Liver (tissue), 9 donors: Measurements from ENCODE around the gene POLDIP3. TPM values are rescaled to one million over a fixed set of nuclear protein-coding genes. Genes with fewer than 3 reads are reported as not detected.

Source experiments
- DNase-seq: peaks from one replicate; pipeline ENCODE4 v3.0.0-alpha.2; 2017; ENCODE audit warnings: low spot score
- H3K27ac ChIP-seq, 2 donors: one replicate each; pipeline ENCODE4 v1.7.0; 2013; ENCODE audit warnings: inconsistent platforms in 2 of 2, low read length in 2 of 2, control low read depth in 1 of 2, low read depth in 1 of 2, mild to moderate bottlenecking in 1 of 2
- H3K27me3 ChIP-seq, 4 donors: one replicate each; pipeline versions ENCODE4 v1.6.1 to v1.7.0; 2013; ENCODE audit warnings: low read length in 3 of 4, inconsistent platforms in 1 of 4, mild to moderate bottlenecking in 1 of 4, moderate library complexity in 1 of 4; ENCODE audit not compliant: control insufficient read depth in 4 of 4, insufficient read depth in 4 of 4
- H3K36me3 ChIP-seq, 4 donors: one replicate each; pipeline versions ENCODE4 v1.6.1 to v1.7.0; 2013; ENCODE audit warnings: low read length in 3 of 4, mild to moderate bottlenecking in 3 of 4, low read depth in 1 of 4, moderate library complexity in 1 of 4; ENCODE audit not compliant: control insufficient read depth in 4 of 4, insufficient read depth in 3 of 4
- H3K4me1 ChIP-seq, 4 donors: one replicate each; pipeline versions ENCODE4 v1.6.1 to v1.7.0; 2013; ENCODE audit warnings: low read length in 3 of 4, mild to moderate bottlenecking in 3 of 4, moderate library complexity in 1 of 4; ENCODE audit not compliant: control insufficient read depth in 4 of 4, insufficient read depth in 4 of 4
- H3K4me3 ChIP-seq, 3 donors: one replicate each; pipeline versions ENCODE4 v1.6.1 to v1.7.0; 2013; ENCODE audit warnings: low read length in 3 of 3, control low read depth in 1 of 3, low read depth in 1 of 3, mild to moderate bottlenecking in 1 of 3
- H3K9ac ChIP-seq, 2 donors: one replicate each; pipeline ENCODE4 v1.7.0; 2013; ENCODE audit warnings: low read length in 2 of 2, mild to moderate bottlenecking in 2 of 2, moderate library complexity in 2 of 2, control low read depth in 1 of 2, low read depth in 1 of 2
- H3K9me3 ChIP-seq, 4 donors: one replicate each; pipeline versions ENCODE4 v1.6.1 to v1.7.0; 2013; ENCODE audit warnings: low read length in 3 of 4; ENCODE audit not compliant: control insufficient read depth in 4 of 4
- CTCF ChIP-seq: fragments of 150-350 bp; IDR thresholded peaks from 2 replicates; pipeline ENCODE4 v1.5.1; 2017; ENCODE audit warnings: improper control_type of control experiment, low read depth, low read length; ENCODE audit not compliant: missing input control
- EGR1 ChIP-seq, 2 donors: IDR thresholded peaks; 2 replicates each; pipeline ENCODE4 v1.6.1; 2016 to 2018; ENCODE audit warnings: antibody characterized with exemption in 2 of 2, low read depth in 2 of 2
- FOXA1 ChIP-seq: IDR thresholded peaks from 2 replicates; pipeline ENCODE4 v1.6.1; 2016; ENCODE audit warnings: antibody characterized with exemption
- FOXA2 ChIP-seq: IDR thresholded peaks from 2 replicates; pipeline ENCODE4 v1.6.1; 2016; ENCODE audit warnings: antibody characterized with exemption
- GABPA ChIP-seq, 2 donors: IDR thresholded peaks in 1 of 2; conservative IDR thresholded peaks in 1 of 2; 2 replicates each; pipeline ENCODE4 v1.6.1; 2016; ENCODE audit warnings: antibody characterized with exemption in 2 of 2, mild to moderate bottlenecking in 1 of 2, moderate library complexity in 1 of 2
- HNF4A ChIP-seq, 2 donors: conservative IDR thresholded peaks; 2 replicates each; pipeline ENCODE4 v1.6.1; 2016; ENCODE audit warnings: antibody characterized with exemption in 2 of 2, mild to moderate bottlenecking in 2 of 2
- HNF4G ChIP-seq: IDR thresholded peaks from 2 replicates; pipeline ENCODE4 v1.6.1; 2016; ENCODE audit warnings: antibody characterized with exemption
- JUND ChIP-seq, 2 donors: IDR thresholded peaks; 2 replicates each; pipeline ENCODE4 v1.6.1; 2016; ENCODE audit warnings: antibody characterized with exemption in 2 of 2
- NR2F2 ChIP-seq: IDR thresholded peaks from 2 replicates; pipeline ENCODE4 v1.6.1; 2016; ENCODE audit warnings: antibody characterized with exemption
- RAD21 ChIP-seq, 2 donors: IDR thresholded peaks; 2 replicates each; pipeline ENCODE4 v1.6.1; 2016; ENCODE audit warnings: antibody characterized with exemption in 2 of 2, mild to moderate bottlenecking in 2 of 2
- REST ChIP-seq: IDR thresholded peaks from 2 replicates; pipeline ENCODE4 v1.6.1; 2016; ENCODE audit warnings: antibody characterized with exemption, mild to moderate bottlenecking
- RXRA ChIP-seq, 2 donors: IDR thresholded peaks; 2 replicates each; pipeline ENCODE4 v1.6.1; 2017 to 2018; ENCODE audit warnings: antibody characterized with exemption in 2 of 2, mild to moderate bottlenecking in 1 of 2
- SP1 ChIP-seq: IDR thresholded peaks from 2 replicates; pipeline ENCODE4 v1.6.1; 2018; ENCODE audit warnings: antibody characterized with exemption, mild to moderate bottlenecking
- TAF1 ChIP-seq: conservative IDR thresholded peaks from 2 replicates; pipeline ENCODE4 v1.6.1; 2016; ENCODE audit warnings: antibody characterized with exemption, mild to moderate bottlenecking
- YY1 ChIP-seq: IDR thresholded peaks from 2 replicates; pipeline ENCODE4 v1.6.1; 2016; ENCODE audit warnings: antibody characterized with exemption, mild to moderate bottlenecking
- WGBS: extraction: QIAGEN DNeasy Blood & Tissue Kit; methylation state at CpG from one replicate; pipeline ENCODE4 v1.1.7; 2013; 5-methylcytosine and 5-hydroxymethylcytosine counted together
- polyA plus RNA-seq, 2 donors: library from polyadenylated mRNA; stranded (reverse) in 1 of 2; unstranded in 1 of 2; fragments of 200-250 nt in 1 of 2; fragments of >200 nt in 1 of 2; fragmentation: Nextera tagmentation in 1 of 2; extraction: Ambion mirVana in 1 of 2; gene quantifications; one replicate each; pipeline versions ENCODE4 v1.2.1 to v1.2.3, GENCODE V29; 2013 to 2015
- total RNA-seq, 2 donors: library from RNA; depleted of rRNA; stranded (reverse); fragments of >200 nt; gene quantifications; one replicate each; pipeline ENCODE4 v1.2.3, GENCODE V29; 2014
- TF ChIP-seq, protein P1 (sequence below): IDR thresholded peaks from 2 replicates; pipeline ENCODE4 v1.6.1; 2016; ENCODE audit warnings: antibody characterized with exemption
- TF ChIP-seq, protein P2 (sequence below): IDR thresholded peaks from 2 replicates; pipeline ENCODE4 v1.6.1; 2016; ENCODE audit warnings: antibody characterized with exemption
- TF ChIP-seq, protein P3 (sequence below): IDR thresholded peaks from 2 replicates; pipeline ENCODE4 v1.6.1; 2016; ENCODE audit warnings: antibody characterized with exemption
- donor health status: healthy.
- donor health status: healthy.
- donor health status: healthy.
- donor health status: healthy.
- donor health status: healthy.

POLDIP3 gene
- total and polyA plus RNA-seq, 4 donors, result 14.6 to 22.5 (median 18.0) TPM

DNA sequence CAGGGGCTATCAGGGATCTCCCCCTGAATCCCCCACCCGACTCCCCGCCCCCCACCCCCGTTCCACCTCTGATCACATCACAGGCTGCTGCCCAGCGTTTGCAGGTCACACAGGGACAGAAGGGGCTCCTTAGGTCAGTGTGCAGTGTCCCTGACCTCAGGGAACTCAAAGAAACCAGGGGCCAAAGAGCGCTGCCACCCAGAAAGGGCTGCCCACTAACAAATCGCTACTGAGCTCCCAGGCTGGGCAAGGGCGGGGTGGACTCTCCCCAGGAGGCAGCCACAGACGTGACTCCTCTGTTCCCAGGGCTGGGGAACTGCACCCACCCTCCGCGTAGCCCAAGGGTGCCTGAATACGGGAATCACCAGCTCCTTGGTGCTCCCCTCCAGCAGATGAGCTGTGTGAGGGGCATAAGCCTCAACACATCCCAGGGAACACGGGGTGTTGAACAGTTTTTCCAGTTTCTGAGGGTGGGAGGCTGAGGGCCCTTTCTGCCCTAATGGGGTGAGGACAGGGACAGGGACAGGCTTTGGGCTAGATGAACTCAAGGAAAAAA is 9.9 kb upstream of the POLDIP3 start:
- H3K4me1 ChIP-seq, result peaks cover 2 to 29% (median 16%) of the 10 kb centered on the region in 4 donors
- H3K4me3 ChIP-seq, result no peak overlapping the region
- peaks cover 22 to 61% (median 25%) of the 10 kb centered on the region in 4 donors for H3K36me3 ChIP-seq
- TF ChIP-seq GABPA (IDR thresholded peaks at IDR 0.05 in 1 of 2, conservative IDR thresholded peaks at IDR 0.05 in 1 of 2) (no peak), FOXA1 (no peak), FOXA2 (no peak), RXRA (IDR thresholded peaks at IDR 0.05) (peak; percentile 62 to 89), HNF4G (no peak), JUND (IDR thresholded peaks at IDR 0.05) (no peak), TAF1 (no peak), CTCF (no peak), YY1 (no peak), REST (no peak), NR2F2 (no peak), EGR1 (IDR thresholded peaks at IDR 0.05; ENCODE audit: low read depth in 2 of 2) (no peak), SP1 (peak; percentile 41), HNF4A (conservative IDR thresholded peaks at IDR 0.05) (peak; percentile 45 to 72), RAD21 (IDR thresholded peaks at IDR 0.05) (peak in 1 of 2 donors; percentile 23)
- TF ChIP-seq, protein P1, sequence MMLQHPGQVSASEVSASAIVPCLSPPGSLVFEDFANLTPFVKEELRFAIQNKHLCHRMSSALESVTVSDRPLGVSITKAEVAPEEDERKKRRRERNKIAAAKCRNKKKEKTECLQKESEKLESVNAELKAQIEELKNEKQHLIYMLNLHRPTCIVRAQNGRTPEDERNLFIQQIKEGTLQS, result no peak
- TF ChIP-seq, protein P2, sequence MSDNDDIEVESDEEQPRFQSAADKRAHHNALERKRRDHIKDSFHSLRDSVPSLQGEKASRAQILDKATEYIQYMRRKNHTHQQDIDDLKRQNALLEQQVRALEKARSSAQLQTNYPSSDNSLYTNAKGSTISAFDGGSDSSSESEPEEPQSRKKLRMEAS, result no peak
- TF ChIP-seq, protein P3, sequence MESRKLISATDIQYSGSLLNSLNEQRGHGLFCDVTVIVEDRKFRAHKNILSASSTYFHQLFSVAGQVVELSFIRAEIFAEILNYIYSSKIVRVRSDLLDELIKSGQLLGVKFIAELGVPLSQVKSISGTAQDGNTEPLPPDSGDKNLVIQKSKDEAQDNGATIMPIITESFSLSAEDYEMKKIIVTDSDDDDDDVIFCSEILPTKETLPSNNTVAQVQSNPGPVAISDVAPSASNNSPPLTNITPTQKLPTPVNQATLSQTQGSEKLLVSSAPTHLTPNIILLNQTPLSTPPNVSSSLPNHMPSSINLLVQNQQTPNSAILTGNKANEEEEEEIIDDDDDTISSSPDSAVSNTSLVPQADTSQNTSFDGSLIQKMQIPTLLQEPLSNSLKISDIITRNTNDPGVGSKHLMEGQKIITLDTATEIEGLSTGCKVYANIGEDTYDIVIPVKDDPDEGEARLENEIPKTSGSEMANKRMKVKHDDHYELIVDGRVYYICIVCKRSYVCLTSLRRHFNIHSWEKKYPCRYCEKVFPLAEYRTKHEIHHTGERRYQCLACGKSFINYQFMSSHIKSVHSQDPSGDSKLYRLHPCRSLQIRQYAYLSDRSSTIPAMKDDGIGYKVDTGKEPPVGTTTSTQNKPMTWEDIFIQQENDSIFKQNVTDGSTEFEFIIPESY, result no peak
- no peaks in the 10 kb centered on the region for H3K9me3 ChIP-seq
- H3K27me3 ChIP-seq, result no peaks in the 10 kb centered on the region
- peak overlapping the region in 1 of 2 donors; percentile 19 for H3K27ac ChIP-seq
- WGBS, result 53% methylated on average over 12 of the region's 12 CpGs
- DNase-seq, result no peak
- H3K9ac ChIP-seq, result no peak overlapping the region
